ENCODE results near the gene VPS18. TPM values are rescaled to one million over a fixed set of nuclear protein-coding genes. Genes with fewer than 3 reads are reported as not detected.
A peak's percentile ranks its signal among the peaks of the same experiment; 100 is the strongest.
"Not testable (repeated sequence)": the region's sequence is repeated elsewhere in the genome, so short reads cannot be mapped to it uniquely, and the experiment has no call there.

Gene VPS18
- total and polyA plus RNA-seq, 3 experiments from 2014 or later, result 17.2 to 23.0 (median 17.8) TPM

GRCh38 chr15:40858706-40859105, 35.5 kb upstream of the VPS18 start:
- peaks cover 6 to 15% (median 8%) of the 10 kb centered on the region in 3 donors for H3K4me1 Mint-ChIP-seq
- H3K4me3 ChIP-seq (ENCODE audit: low read length), result no peak overlapping the region
- ChIA-PET POLR2A (interaction anchor here (2.6 kb wide), 1 partner anchor 36 kb away, joined by 20 read pairs; the partner anchor contains the start of gene VPS18), CTCF (interaction anchor here (0.6 to 8.4 kb wide), 22 partner anchors 12 to 406 kb away, joined by 3 to 178 read pairs (median 5); partner anchors contain the start of genes CHP1, SPINT1 and VPS18)
- H3K36me3 ChIP-seq (ENCODE audit: insufficient read depth, low read length), result no peaks in the 10 kb centered on the region
- H3K27me3 ChIP-seq (ENCODE audit: insufficient read depth, low read length, poor library complexity, severe bottlenecking), result no peaks in the 10 kb centered on the region
- no peaks in the 10 kb centered on the region for H3K4me1 ChIP-seq (ENCODE audit: insufficient read depth, low read length)
- H3K9me3 Mint-ChIP-seq, result no peaks in the 10 kb centered on the region
- DNase-seq, result no peak
- H3K4me3 Mint-ChIP-seq, result no peak overlapping the region
- H3K27me3 Mint-ChIP-seq, result peaks cover 4 to 11% of the 10 kb centered on the region in 2 donors
- peaks cover 0 to 1% (median 0%) of the 10 kb centered on the region in 3 donors for H3K36me3 Mint-ChIP-seq
- no peaks in the 10 kb centered on the region for H3K9me3 ChIP-seq (ENCODE audit: low read length)
- H3K27ac Mint-ChIP-seq, result peak overlapping the region in 1 of 8 donors; percentile 22
- H3K27ac ChIP-seq (ENCODE audit: low read depth, low read length), result no peak overlapping the region

GRCh38 chr15:40859206-40859851, 34.9 kb upstream of the VPS18 start:
- Histone ChIP-seq H3K4me3 (ENCODE audit: low read length) (no peak overlapping the region), H3K4me1 (ENCODE audit: insufficient read depth, low read length) (no peaks in the 10 kb centered on the region), H3K27me3 (ENCODE audit: insufficient read depth, low read length, poor library complexity, severe bottlenecking) (no peaks in the 10 kb centered on the region), H3K36me3 (ENCODE audit: insufficient read depth, low read length) (no peaks in the 10 kb centered on the region), H3K9me3 (ENCODE audit: low read length) (no peaks in the 10 kb centered on the region), H3K27ac (ENCODE audit: low read depth, low read length) (no peak overlapping the region)
- no peak overlapping the region for H3K4me3 Mint-ChIP-seq
- H3K27ac Mint-ChIP-seq, result peak overlapping the region in 1 of 8 donors; percentile 22
- POLR2A ChIA-PET, result interaction anchor here (2.6 kb wide), 1 partner anchor 35 kb away, joined by 20 read pairs; the partner anchor contains the start of gene VPS18
- peaks cover 0 to 1% (median 0%) of the 10 kb centered on the region in 3 donors for H3K36me3 Mint-ChIP-seq
- no peaks in the 10 kb centered on the region for H3K9me3 Mint-ChIP-seq
- CTCF ChIA-PET, result interaction anchor here (0.6 to 8.4 kb wide), 17 partner anchors 12 to 327 kb away, joined by 3 to 178 read pairs (median 4); partner anchors contain the start of genes SPINT1 and VPS18
- peaks cover 4 to 11% of the 10 kb centered on the region in 2 donors for H3K27me3 Mint-ChIP-seq
- DNase-seq, result peak; percentile 71 to 84 (median 74)
- peaks cover 6 to 15% (median 8%) of the 10 kb centered on the region in 3 donors for H3K4me1 Mint-ChIP-seq

- H3K9me3 ChIP-seq (ENCODE audit: low read length); DNase-seq; H3K9me3 Mint-ChIP-seq; H3K36me3 Mint-ChIP-seq; H3K27me3 ChIP-seq (ENCODE audit: insufficient read depth, low read length, poor library complexity, severe bottlenecking); H3K4me3 ChIP-seq (ENCODE audit: low read length); H3K36me3 ChIP-seq (ENCODE audit: insufficient read depth, low read length); H3K27ac ChIP-seq (ENCODE audit: low read depth, low read length); H3K4me3 Mint-ChIP-seq; POLR2A ChIA-PET; H3K4me1 ChIP-seq (ENCODE audit: insufficient read depth, low read length): not testable (repeated sequence)
- Mint-ChIP-seq H3K4me1 (peaks cover 6 to 15% (median 8%) of the 10 kb centered on the region in 3 donors), H3K27me3 (peaks cover 7 to 11% of the 10 kb centered on the region in 2 donors), H3K27ac (peak overlapping the region in 1 of 8 donors; percentile 59)
- CTCF ChIA-PET, result interaction anchor here (0.7 to 8.4 kb wide), 2 partner anchors 35 to 1845 kb away, joined by 3 to 178 read pairs; partner anchors contain the start of gene VPS18
These were observed 33.1 kb upstream of the VPS18 start for GRCh38 chr15:40861147-40861546.

GRCh38 chr15:40863660-40864270, 30.5 kb upstream of the VPS18 start:
- no peak for DNase-seq
- H3K4me1 Mint-ChIP-seq, result peaks cover 6 to 9% (median 8%) of the 10 kb centered on the region in 3 donors
- Histone ChIP-seq H3K36me3 (ENCODE audit: insufficient read depth, low read length) (no peaks in the 10 kb centered on the region), H3K27ac (ENCODE audit: low read depth, low read length) (no peak overlapping the region), H3K4me3 (ENCODE audit: low read length) (no peak overlapping the region), H3K9me3 (ENCODE audit: low read length) (no peaks in the 10 kb centered on the region), H3K4me1 (ENCODE audit: insufficient read depth, low read length) (no peaks in the 10 kb centered on the region), H3K27me3 (ENCODE audit: insufficient read depth, low read length, poor library complexity, severe bottlenecking) (no peaks in the 10 kb centered on the region)
- ChIA-PET POLR2A (no interaction called here), CTCF (interaction anchor here (1.0 kb wide), 1 partner anchor 30 kb away, joined by 3 read pairs; the partner anchor contains the start of gene VPS18)
- H3K9me3 Mint-ChIP-seq, result no peaks in the 10 kb centered on the region
- peaks cover 7 to 10% of the 10 kb centered on the region in 2 donors for H3K27me3 Mint-ChIP-seq
- H3K36me3 Mint-ChIP-seq, result no peaks in the 10 kb centered on the region
- no peak overlapping the region for H3K4me3 Mint-ChIP-seq
- H3K27ac Mint-ChIP-seq, result no peak overlapping the region

- H3K36me3 Mint-ChIP-seq, result no peaks in the 10 kb centered on the region
- Histone ChIP-seq H3K36me3 (ENCODE audit: insufficient read depth, low read length) (no peaks in the 10 kb centered on the region), H3K27me3 (ENCODE audit: insufficient read depth, low read length, poor library complexity, severe bottlenecking) (no peaks in the 10 kb centered on the region), H3K9me3 (ENCODE audit: low read length) (no peaks in the 10 kb centered on the region), H3K27ac (ENCODE audit: low read depth, low read length) (no peak overlapping the region), H3K4me3 (ENCODE audit: low read length) (no peak overlapping the region), H3K4me1 (ENCODE audit: insufficient read depth, low read length) (no peaks in the 10 kb centered on the region)
- ChIA-PET POLR2A (no interaction called here), CTCF (no interaction called here)
- no peaks in the 10 kb centered on the region for H3K9me3 Mint-ChIP-seq
- H3K27me3 Mint-ChIP-seq, result peaks cover 3 to 7% of the 10 kb centered on the region in 2 donors
- H3K27ac Mint-ChIP-seq, result no peak overlapping the region
- no peak overlapping the region for H3K4me3 Mint-ChIP-seq
- DNase-seq, result no peak
- H3K4me1 Mint-ChIP-seq, result no peaks in the 10 kb centered on the region
These were observed 27.1 kb upstream of the VPS18 start for GRCh38 chr15:40867199-40867598.

GRCh38 chr15:40869686-40870085, 24.6 kb upstream of the VPS18 start:
- no peaks in the 10 kb centered on the region for H3K36me3 ChIP-seq (ENCODE audit: insufficient read depth, low read length)
- H3K9me3 ChIP-seq (ENCODE audit: low read length), result no peaks in the 10 kb centered on the region
- POLR2A ChIA-PET, result interaction anchor here (0.5 kb wide), 1 partner anchor 1662 kb away, joined by 3 read pairs; no protein-coding TSS in a partner anchor
- H3K36me3 Mint-ChIP-seq, result no peaks in the 10 kb centered on the region
- peaks cover 3% of the 10 kb centered on the region for H3K4me1 ChIP-seq (ENCODE audit: insufficient read depth, low read length)
- H3K27ac Mint-ChIP-seq, result no peak overlapping the region
- H3K4me1 Mint-ChIP-seq, result peaks cover 5 to 7% (median 5%) of the 10 kb centered on the region in 3 donors
- CTCF ChIA-PET, result interaction anchor here (1.0 to 5.7 kb wide), 2 partner anchors 24 to 72 kb away, joined by 3 to 29 read pairs; partner anchors contain the start of gene VPS18
- no peak overlapping the region for H3K4me3 ChIP-seq (ENCODE audit: low read length)
- H3K9me3 Mint-ChIP-seq, result no peaks in the 10 kb centered on the region
- peak overlapping the region in 1 of 7 donors; percentile 11 for H3K4me3 Mint-ChIP-seq
- peaks cover 9% of the 10 kb centered on the region in 2 donors for H3K27me3 Mint-ChIP-seq
- H3K27ac ChIP-seq (ENCODE audit: low read depth, low read length), result no peak overlapping the region
- no peak for DNase-seq
- peaks cover 5% of the 10 kb centered on the region for H3K27me3 ChIP-seq (ENCODE audit: insufficient read depth, low read length, poor library complexity, severe bottlenecking)

GRCh38 chr15:40870716-40871115, 23.5 kb upstream of the VPS18 start:
- DNase-seq, result no peak
- H3K36me3 Mint-ChIP-seq, result no peaks in the 10 kb centered on the region
- peaks cover 5 to 7% (median 5%) of the 10 kb centered on the region in 3 donors for H3K4me1 Mint-ChIP-seq
- H3K9me3 ChIP-seq (ENCODE audit: low read length), result no peaks in the 10 kb centered on the region
- peaks cover 3% of the 10 kb centered on the region for H3K4me1 ChIP-seq (ENCODE audit: insufficient read depth, low read length)
- H3K27me3 ChIP-seq (ENCODE audit: insufficient read depth, low read length, poor library complexity, severe bottlenecking), result peaks cover 5% of the 10 kb centered on the region
- no peaks in the 10 kb centered on the region for H3K9me3 Mint-ChIP-seq
- no peaks in the 10 kb centered on the region for H3K36me3 ChIP-seq (ENCODE audit: insufficient read depth, low read length)
- H3K4me3 Mint-ChIP-seq, result no peak overlapping the region
- H3K27me3 Mint-ChIP-seq, result peaks cover 8 to 9% of the 10 kb centered on the region in 2 donors
- no peak overlapping the region for H3K4me3 ChIP-seq (ENCODE audit: low read length)
- ChIA-PET POLR2A (no interaction called here), CTCF (interaction anchor here (1.0 to 5.7 kb wide), 4 partner anchors 21 to 71 kb away, joined by 3 to 29 read pairs (median 6); partner anchors contain the start of gene VPS18)
- no peak overlapping the region for H3K27ac ChIP-seq (ENCODE audit: low read depth, low read length)
- peak overlapping the region in 2 of 8 donors; percentile 55 to 87 for H3K27ac Mint-ChIP-seq

Measured in CD8-positive, alpha-beta memory T cell (primary cell).